ENCODE measurements around the gene PDIA4.
"Not testable (repeated sequence)": the region's sequence is repeated elsewhere in the genome, so short reads cannot be mapped to it uniquely, and the experiment has no call there.

The PDIA4 gene

DNA sequence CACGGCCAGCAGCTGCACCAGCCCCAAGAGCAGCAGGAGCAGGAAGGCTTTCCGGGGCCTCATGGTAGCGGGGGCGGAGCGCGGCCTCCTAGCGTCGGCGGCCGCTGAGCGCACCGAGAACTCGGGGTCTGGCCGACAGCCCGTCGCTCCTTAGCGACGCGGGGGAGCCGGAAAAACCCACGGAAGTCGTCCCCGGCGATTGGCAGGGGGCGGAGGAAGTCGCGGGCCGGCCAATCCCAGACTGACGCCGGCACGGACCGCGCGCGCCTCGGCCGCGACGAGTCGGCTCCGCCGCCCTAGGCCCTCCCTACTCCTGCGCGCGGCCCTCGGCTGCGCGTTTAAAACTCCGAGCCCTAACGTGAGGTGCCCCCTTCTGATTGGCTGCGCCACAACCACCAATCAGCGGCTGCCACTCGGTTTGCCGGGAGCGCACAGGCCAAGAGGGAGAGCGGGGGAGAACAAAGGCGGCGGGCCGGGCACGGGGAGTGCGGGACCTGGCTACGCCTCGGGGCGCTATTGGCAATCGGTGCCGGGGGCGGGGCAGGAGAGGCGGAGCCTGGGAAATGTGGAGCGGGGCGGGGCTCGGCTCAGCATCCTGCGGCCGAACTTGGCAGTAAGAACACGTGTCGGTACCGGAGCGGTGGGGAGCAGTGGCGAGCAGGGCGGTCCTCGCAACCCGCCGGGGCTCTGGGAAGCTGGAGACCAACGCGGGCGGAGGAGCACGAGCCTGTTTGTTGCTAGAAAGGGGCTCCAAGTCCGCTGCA is at the start of gene PDIA4:
TSS of gene PDIA4 (minus strand) at position 160 of the 764 bp plus-strand sequence. CDS start at position 63, 97 bp downstream.
- peak; percentile 97 for DNase-seq

GRCh38 chr7:149077594-149077993 is 49.3 kb upstream of the PDIA4 start:
- no peak for DNase-seq

GRCh38 chr7:149075286-149075685 is 47.0 kb upstream of the PDIA4 start:
- DNase-seq: no peak

GRCh38 chr7:149074116-149074885 is 46.0 kb upstream of the PDIA4 start:
- no peak for DNase-seq

GRCh38 chr7:149072438-149072775 is 44.1 kb upstream of the PDIA4 start:
- no peak for DNase-seq

DNA sequence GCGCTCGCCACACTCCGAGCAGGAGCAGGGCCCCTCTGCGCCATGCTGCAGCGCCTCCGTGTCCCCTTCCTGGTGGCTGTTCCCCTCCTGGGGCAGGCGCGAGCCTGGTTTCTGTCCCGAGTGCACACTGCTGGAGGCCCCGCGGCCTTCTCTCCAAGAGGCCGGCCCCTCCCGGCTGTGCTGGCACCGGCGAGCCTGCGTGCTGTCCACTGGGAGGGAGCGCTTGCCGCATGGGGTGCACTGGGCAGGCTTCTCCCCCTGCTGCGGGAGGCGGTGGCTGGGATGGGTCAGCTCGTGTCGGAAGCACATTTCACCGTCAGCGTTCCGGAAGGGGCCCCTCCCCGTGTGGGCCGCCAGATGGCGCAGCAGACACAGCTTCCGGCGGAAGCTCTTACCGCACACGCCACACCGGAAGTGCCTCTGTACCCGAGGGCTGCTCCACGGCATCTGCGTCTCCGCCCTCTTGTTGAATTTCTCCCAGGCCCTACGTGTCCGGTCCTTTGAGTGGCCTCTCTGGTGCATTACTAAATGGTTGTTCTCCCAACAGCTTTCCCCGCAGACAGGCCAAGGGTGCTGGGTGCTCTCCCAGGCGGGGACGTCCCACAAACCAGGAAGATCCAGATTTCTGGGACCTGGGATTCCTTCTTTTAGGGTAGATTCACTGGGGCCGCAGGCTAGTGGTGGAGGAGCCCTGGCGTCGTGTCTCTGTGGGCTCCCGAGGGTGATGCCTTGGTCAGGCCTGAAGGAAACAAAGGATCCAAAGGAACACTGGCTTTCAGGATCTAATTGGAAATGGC is 43.5 kb upstream of the PDIA4 start:
- no peak for DNase-seq

DNA sequence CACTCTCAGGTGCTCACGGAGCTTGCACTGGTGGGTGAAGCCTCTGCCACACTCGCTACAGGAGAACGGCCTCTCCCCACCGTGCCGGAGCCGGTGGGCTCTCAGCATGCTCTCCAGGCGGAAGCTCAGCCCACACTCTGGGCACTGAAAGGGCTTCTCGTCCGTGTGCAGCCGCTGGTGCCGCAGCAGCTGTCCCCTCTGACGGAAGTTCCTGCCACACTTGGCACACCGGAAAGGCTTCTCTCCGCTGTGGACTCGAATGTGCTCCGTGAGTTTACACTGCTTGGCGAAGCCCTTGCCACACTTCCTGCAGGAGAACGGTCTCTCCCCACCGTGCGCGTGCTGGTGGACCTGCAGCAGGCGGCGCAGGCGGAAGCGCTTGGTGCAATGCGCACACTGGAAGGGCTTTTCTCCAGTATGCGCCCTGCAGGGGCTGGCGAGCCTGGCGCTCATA is 42.9 kb upstream of the PDIA4 start:
- DNase-seq: no peak

DNA sequence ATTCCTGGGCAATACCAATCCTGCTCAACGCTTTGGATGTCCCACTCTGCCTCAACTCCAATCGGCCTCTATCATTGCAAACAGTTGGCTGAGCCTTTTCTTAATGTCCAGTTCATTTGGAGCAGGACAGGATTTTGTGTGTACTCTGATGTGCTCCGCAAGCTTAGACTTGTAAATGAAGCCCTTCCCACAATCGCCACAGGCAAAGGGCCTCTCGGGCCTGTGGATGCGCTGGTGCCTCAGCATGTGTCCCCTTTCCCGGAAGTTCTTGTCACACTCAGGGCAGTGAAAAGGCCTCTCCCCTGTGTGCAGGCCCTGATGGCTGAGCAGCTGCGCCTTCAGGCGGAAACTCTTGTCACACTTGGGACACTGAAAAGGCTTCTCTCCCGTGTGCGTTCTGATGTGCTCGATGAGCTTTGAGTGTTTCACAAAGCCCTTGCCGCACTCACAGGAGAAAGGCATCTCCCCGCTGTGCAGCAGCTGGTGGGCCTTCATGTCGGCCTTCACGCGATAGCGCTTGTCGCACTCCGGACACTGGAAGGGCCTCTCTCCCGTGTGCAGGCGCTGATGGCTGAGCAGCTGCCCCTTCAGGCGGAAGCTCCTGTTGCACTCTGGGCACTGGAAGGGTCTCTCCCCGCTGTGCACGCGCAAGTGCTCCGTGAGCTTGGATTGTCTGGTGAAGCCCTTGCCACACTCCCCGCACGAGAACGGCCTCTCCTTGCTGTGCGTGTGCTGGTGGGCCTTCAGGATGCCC is 42.2 kb upstream of the PDIA4 start:
- DNase-seq: no peak

- no peak for DNase-seq
Measured at GRCh38 chr7:149067869-149068268, 39.6 kb upstream of the PDIA4 start.

- no peak for DNase-seq
Measured at GRCh38 chr7:149063476-149063875, 35.2 kb upstream of the PDIA4 start.

GRCh38 chr7:149062217-149062899 is 34.1 kb upstream of the PDIA4 start:
- not testable (repeated sequence) for DNase-seq

DNA sequence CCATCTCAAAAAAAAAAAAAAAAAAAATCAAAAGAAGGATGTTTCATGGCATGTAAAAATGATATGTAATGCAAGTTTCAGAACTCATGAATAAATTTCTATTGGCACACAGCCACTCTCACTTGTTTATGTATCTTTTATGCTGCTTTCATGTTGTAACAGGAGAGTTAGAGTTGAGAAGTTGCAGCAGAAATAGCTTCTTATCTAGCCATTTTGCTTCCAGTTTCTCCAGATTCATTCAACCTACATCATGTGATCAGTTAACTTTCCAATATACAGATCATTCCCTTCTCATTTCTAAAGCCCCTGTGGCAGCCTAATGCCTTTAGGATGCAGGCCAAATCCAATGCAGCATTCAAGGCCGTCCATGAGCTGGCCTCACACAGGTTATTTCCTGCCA is 31.9 kb upstream of the PDIA4 start:
- no peak for DNase-seq

GRCh38 chr7:149053885-149054284 is 25.6 kb upstream of the PDIA4 start:
- no peak for DNase-seq

DNA sequence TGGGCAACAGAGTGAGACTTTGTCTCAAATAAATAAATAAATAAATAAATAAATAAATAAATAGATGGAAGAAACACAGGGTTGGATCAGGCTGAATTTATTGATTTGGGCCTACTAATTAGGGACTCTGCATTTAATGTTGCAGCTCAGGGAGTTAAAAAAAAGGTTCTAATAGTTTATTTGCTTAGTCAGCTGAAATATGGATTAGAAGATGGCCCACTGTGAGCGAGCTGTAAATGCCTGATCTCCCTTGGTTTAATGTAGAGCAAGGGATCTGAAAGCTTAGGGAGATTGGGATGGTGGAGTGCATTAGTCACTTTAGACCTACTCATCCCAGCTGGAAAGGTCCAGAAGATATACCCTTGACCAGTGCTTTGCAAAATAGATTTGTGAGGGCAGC is 25.1 kb upstream of the PDIA4 start:
- no peak for DNase-seq

- DNase-seq: no peak
Measured at GRCh38 chr7:149050941-149051340, 22.6 kb upstream of the PDIA4 start.

DNA sequence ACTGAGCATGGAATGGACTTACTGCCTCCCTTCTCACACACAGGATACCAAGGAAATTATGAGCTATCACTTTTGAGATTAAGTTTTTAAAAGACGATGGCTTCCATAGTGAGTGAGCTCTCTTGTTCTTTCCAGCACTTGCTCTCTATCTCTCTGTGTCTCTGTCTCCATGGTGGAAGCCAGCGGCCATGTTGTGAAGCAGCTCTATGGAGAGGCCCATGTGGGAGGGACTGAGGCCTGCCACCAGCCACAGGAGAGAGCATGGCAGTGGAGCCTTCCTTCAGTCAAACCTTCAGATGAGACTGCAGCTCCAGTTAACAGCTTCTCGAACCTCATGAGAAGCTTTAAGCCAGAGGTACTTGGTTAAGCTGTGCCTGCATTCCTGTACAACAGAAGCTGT is 20.5 kb upstream of the PDIA4 start:
- DNase-seq: no peak

DNA sequence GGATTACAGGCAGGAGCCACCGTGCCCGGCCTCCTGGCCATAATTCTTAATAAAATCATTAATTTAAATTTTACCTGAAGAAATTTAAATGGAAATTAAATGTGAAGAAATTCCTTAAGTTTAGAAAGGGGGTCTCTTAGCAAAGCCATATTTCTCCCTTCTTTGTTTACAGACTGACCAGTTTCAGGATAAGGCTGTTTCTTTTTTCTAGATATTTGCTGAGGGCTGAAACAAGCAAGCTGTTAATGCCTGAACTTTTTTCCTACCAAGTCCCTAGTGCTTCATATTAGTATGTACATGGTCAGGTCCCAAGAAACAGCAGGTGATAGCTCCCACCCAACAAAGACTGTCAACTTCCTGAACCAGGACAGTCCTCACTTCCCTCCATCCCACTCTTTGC is 18.1 kb upstream of the PDIA4 start:
- DNase-seq: no peak

DNA sequence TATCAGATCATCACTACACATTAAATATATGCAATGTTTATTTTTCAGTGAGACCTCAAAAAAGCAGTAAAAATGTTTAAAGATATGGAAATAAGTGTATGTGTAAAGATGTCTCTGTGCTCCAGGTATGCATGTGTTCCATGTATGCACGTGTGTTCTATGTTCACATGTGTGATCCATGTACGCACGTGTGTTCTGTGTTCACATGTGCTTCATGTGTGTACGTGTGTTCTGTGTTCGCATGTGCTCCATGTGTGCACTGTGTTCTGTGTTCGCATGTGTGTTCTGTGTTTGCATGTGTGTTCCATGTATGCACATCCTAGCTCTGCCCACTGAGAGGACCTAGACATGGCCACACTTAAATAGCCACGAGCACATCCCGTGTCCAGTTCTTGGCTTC is 15.6 kb upstream of the PDIA4 start:
- no peak for DNase-seq

DNA sequence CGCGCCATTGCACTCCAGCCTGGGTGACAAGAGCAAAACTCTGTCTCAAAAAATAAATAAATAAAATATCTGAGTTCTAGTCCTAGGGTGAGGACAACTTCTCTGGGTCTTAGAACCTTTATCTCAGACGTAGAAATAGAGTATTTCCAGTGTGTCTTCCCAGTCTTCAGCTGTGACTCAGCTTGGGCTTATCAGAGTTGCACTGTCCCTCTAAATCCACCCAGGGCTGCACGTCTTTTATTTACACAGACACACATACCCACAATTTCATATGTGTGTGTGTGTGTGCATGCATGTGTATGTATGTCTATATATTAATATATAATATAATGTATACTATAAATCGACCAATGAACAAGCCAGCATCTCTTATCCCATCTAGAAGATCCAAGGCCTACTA is 13.0 kb upstream of the PDIA4 start:
- no peak for DNase-seq

DNA sequence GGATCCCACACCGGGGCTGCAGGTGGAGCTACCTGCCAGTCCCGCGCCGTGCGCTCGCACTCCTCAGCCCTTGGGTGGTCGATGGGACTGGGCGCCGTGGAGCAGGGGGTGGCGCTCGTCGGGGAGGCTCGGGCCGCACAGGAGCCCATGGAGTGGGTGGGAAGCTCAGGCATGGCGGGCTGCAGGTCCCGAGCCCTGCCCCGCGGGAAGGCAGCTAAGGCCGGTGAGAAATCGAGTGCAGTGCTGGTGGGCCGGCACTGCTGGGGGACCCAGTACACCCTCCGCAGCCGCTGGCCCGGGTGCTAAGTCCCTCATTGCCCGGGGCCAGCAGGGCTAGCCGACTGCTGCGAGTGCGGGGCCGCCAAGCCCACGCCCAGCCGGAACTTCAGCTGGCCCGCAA is 10.3 kb upstream of the PDIA4 start:
- DNase-seq: not testable (repeated sequence)

DNA sequence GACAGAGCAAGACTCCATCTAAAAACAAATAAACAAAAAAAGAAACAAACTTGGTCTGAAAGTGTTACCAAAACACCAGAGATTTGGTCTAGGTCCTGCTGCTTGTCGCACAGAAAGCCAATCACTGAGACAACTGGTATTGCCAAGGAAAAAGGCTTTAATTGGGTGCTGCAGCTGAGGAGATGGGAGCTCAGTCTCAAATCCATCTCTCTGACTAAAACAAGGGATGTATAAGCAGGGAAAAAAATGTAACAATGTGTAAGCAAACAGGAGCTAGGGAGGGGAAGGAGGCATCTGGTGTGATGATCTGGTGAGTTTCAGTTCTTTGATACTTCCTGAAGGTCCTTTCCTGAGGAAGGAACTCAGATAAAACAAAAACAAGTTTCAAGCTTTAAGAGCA is 8.4 kb upstream of the PDIA4 start:
- no peak for DNase-seq

DNA sequence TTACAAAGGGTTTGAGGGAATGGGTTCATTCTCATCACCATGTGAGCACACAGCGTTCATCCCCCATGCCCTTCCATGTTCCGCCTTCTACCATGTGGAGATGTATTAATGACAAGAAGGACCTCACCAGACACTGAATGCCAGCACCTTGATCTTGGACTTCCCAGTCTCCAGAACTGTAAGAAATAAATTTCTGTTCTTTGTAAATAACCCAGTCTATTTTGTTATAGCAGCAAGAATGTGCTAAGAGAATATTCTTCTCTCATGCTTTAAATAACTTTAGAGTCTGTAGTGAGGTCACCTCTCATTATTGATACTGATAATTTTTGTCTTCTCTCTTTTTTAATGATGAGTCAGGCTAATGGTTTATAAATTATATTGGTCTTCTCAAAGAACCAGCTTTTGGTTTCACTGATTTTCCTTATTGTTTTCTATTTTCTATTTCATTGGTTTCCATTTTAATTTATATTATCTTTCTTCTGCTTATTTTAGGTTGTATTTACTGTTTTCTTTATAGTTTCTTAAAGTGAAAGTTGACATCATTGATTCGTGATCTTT is 3.1 kb upstream of the PDIA4 start:
- no peak for DNase-seq
